K562 (cell line): Measurements from ENCODE around the gene PSG4. TPM values are rescaled to one million over a fixed set of nuclear protein-coding genes. Genes with fewer than 3 reads are reported as not detected.
"Not testable (repeated sequence)": the region's sequence is repeated elsewhere in the genome, so short reads cannot be mapped to it uniquely, and the experiment has no call there.

ENCODE experiments used
- ATAC-seq: fragments of 200-7000 bp; cut with Tn5 transposase; 3 replicates; pipeline ENCODE4 v1.9.1; 2020; ENCODE audit warnings: moderate library complexity
- BruUV-seq: library from RNA; stranded (reverse); fragments of 400-500 nt; replicated peaks from 2 replicates; lab custom pipeline; 2021; lab: Mats Ljungman, UMichigan
- CTCF ChIA-PET: fragments of 300-600 bp; formaldehyde crosslinking; extraction: SDS; loops from one replicate; lab custom pipeline; 2021; ENCODE audit warnings: low intra/inter-chr PET ratio; lab: Yijun Ruan, JAX
- POLR2A ChIA-PET: fragments of 300-600, 350-650 bp; sonication (Branson Sonifier 250); formaldehyde crosslinking; extraction: SDS; loops from one replicate; lab custom pipeline; 2021; ENCODE audit warnings: antibody characterized with exemption, inconsistent platforms; lab: Yijun Ruan, JAX
- DNase-seq, 4 experiments: peaks; one replicate each; pipeline versions ENCODE4 v3.0.0 to v3.0.0-alpha.2; 2011 to 2018; ENCODE audit warnings: low spot score in 3 of 4, mixed read lengths in 3 of 4; ENCODE audit errors: extremely low read depth in 1 of 4
- FAIRE-seq: peaks from 2 replicates; lab custom pipeline; 2011; peaks lifted over from hg19 to GRCh38; lab: Jason Lieb, UNC
- H2AFZ ChIP-seq: 2 replicates; pipeline ENCODE4 v1.6.0; 2011; ENCODE audit warnings: low read depth, low read length, control low read depth, inconsistent platforms
- H3K27ac ChIP-seq: fragments of 200-600 bp; 3 replicates; pipeline ENCODE4 v1.8.0; 2011; ENCODE audit warnings: low read depth, mild to moderate bottlenecking, control low read depth, inconsistent platforms, low read length, moderate library complexity, mixed read lengths; ENCODE audit errors: extremely low read depth
- H3K27me3 ChIP-seq, 2 experiments: fragments of 300-600 bp in 1 of 2; 2 replicates in 1 of 2; 3 replicates in 1 of 2; pipeline versions ENCODE4 v1.6.0 to v1.8.0; 2011; ENCODE audit warnings: inconsistent platforms in 2 of 2, low read length in 2 of 2, mild to moderate bottlenecking in 1 of 2, mixed read lengths in 1 of 2, moderate library complexity in 1 of 2; ENCODE audit not compliant: control insufficient read depth in 2 of 2, insufficient read depth in 2 of 2
- H3K36me3 ChIP-seq: fragments of 300-600 bp; 3 replicates; pipeline ENCODE4 v1.8.0; 2011; ENCODE audit warnings: mild to moderate bottlenecking, low read length, inconsistent platforms; ENCODE audit not compliant: control insufficient read depth, insufficient read depth
- H3K4me1 ChIP-seq, 2 experiments: fragments of 200-600 bp in 1 of 2; replicated peaks in 1 of 2; 2 replicates in 1 of 2; 3 replicates in 1 of 2; pipeline versions ENCODE4 v1.5.1 to v1.8.0; 2011; ENCODE audit warnings: inconsistent platforms in 2 of 2, low read length in 2 of 2, mild to moderate bottlenecking in 1 of 2, mixed read lengths in 1 of 2, moderate library complexity in 1 of 2; ENCODE audit not compliant: control insufficient read depth in 2 of 2, insufficient read depth in 2 of 2
- H3K4me2 ChIP-seq: 2 replicates; pipeline ENCODE4 v1.6.1; 2011; ENCODE audit warnings: low read length, control low read depth, inconsistent platforms, mixed read lengths; ENCODE audit not compliant: insufficient read depth
- H3K4me3 ChIP-seq: fragments of 200-600 bp; sonication (generic), shearing (Covaris generic); 2 replicates; pipeline ENCODE4 v1.5.1; 2016; ENCODE audit warnings: control low read depth, inconsistent platforms
- H3K79me2 ChIP-seq: fragments of 200-600 bp; 3 replicates; pipeline ENCODE4 v1.8.0; 2011; ENCODE audit warnings: low read length, inconsistent platforms; ENCODE audit not compliant: control insufficient read depth, insufficient read depth
- H3K9ac ChIP-seq, 2 experiments: 2 replicates each; pipeline versions ENCODE4 v1.6.0 to v1.6.1; 2011; ENCODE audit warnings: low read depth in 2 of 2, low read length in 2 of 2, control low read depth in 1 of 2, inconsistent platforms in 1 of 2, mild to moderate bottlenecking in 1 of 2, mixed read lengths in 1 of 2; ENCODE audit not compliant: insufficient read depth in 1 of 2
- H3K9me1 ChIP-seq: one replicate; pipeline ENCODE4 v1.6.0; 2011; ENCODE audit warnings: inconsistent platforms, mild to moderate bottlenecking, low read length, moderate library complexity; ENCODE audit not compliant: control insufficient read depth, insufficient read depth
- H3K9me3 ChIP-seq: replicated peaks from 2 replicates; pipeline ENCODE4 v1.5.1; 2011; ENCODE audit warnings: low read depth, low read length, inconsistent platforms; ENCODE audit not compliant: control insufficient read depth, insufficient read depth
- H4K20me1 ChIP-seq: replicated peaks from 2 replicates; pipeline ENCODE4 v1.6.1; 2011; ENCODE audit warnings: low read length, inconsistent platforms, mixed read lengths; ENCODE audit not compliant: control insufficient read depth, insufficient read depth
- WGBS: fragments of 100-300 bp; shearing (Covaris generic); methylation state at CpG from one replicate; pipeline ENCODE4 v1.1.6; 2016; ENCODE audit warnings: low coverage, mixed read lengths; ENCODE audit not compliant: insufficient coverage; ENCODE audit errors: missing lambda C conversion rate; 5-methylcytosine and 5-hydroxymethylcytosine counted together
- in situ Hi-C: fragments of 300-500 bp; cut with MboI; formaldehyde crosslinking; loops from 4 replicates; pipeline ENCODE4 v1.15.0; 2018; ENCODE audit warnings: inconsistent platforms, mixed read lengths
- intact Hi-C: fragments of 100-400 bp; cut with micrococcal nuclease; formaldehyde crosslinking; loops from 2 replicates; pipeline ENCODE4 v1.14.2; 2022
- polyA plus RNA-seq, 8 experiments: library from polyadenylated mRNA; depleted of rRNA in 4 of 8; stranded (reverse) in 5 of 8; unstranded in 3 of 8; fragments of >200 nt; fragmentation: Nextera tagmentation in 2 of 8; fragmentation: Illumina TruSeq in 1 of 8; extraction: Ambion mirVana in 2 of 8; extraction: Trizol in 1 of 8; gene quantifications; 2 replicates each; pipeline versions ENCODE4 v1.2.1 to v1.2.3, GENCODE V29; 2011 to 2014; ENCODE audit warnings: inconsistent platforms in 1 of 8, missing spikeins in 1 of 8
- total RNA-seq, 7 experiments: library from RNA; depleted of rRNA in 6 of 7; stranded (reverse); fragments of >200 nt in 6 of 7; fragmentation: Illumina TruSeq in 2 of 7; extraction: Trizol in 2 of 7; gene quantifications; 2 replicates each; pipeline versions ENCODE4 v1.2.1 to v1.2.3, GENCODE V29; 2011 to 2021; ENCODE audit warnings: low replicate concordance in 1 of 7
- TF ChIP-seq, protein P1 (sequence below), 3 experiments: IDR thresholded peaks in 2 of 3; conservative IDR thresholded peaks in 1 of 3; 2 replicates each; pipeline ENCODE4 v1.5.1; 2011 to 2012; ENCODE audit warnings: low read length in 3 of 3, mild to moderate bottlenecking in 3 of 3, control low read depth in 2 of 3, improper control_type of control experiment in 1 of 3, inconsistent platforms in 1 of 3, low read depth in 1 of 3, mixed read lengths in 1 of 3, moderate library complexity in 1 of 3; ENCODE audit not compliant: insufficient read depth in 2 of 3

Gene PSG4
- total and polyA plus RNA-seq, 9 of the 15 experiments (the other 6 are each of a cell fraction or from before 2014, with no cell fraction given) = 0.03 TPM; not detected in 8

DNA sequence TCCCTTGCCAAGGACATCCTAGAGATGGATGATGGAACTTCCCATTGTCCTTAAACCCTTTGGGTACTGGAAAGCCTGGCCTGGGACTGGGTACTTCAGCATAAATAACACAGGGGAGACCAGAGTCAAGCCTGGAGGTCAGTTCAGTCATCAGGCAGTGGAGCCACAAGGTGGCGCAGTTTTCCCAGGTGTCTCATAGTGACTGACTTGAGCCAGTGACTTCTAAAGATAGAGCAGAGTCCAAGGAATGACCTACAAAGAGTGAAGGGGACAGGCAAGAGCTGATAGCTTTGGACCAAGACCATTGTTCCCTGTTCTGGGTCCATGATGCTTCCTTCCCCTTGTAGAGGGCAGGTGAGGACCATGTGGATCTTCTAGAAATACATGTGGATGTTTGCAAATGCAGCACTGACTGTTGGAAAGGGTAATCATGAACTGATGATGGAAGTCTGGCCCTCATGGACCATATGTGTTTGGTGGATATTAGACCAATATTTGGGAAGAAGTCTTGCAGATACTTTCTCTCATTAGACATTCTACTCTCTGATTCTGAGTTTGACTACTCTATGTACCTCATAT, 25.8 kb downstream of the PSG4 start:
- FAIRE-seq, H2AFZ ChIP-seq, H3K9ac ChIP-seq, CTCF ChIA-PET, intact Hi-C loops, H3K9me3 ChIP-seq, BruUV-seq, H4K20me1 ChIP-seq, H3K4me2 ChIP-seq, POLR2A ChIA-PET, H3K9me1 ChIP-seq, H3K27me3 ChIP-seq: not testable (repeated sequence)
- in situ Hi-C loops = loop anchor here (10.0 kb wide), 1 partner anchor 135 kb away; no protein-coding TSS in a partner anchor
- TF ChIP-seq, protein P1, sequence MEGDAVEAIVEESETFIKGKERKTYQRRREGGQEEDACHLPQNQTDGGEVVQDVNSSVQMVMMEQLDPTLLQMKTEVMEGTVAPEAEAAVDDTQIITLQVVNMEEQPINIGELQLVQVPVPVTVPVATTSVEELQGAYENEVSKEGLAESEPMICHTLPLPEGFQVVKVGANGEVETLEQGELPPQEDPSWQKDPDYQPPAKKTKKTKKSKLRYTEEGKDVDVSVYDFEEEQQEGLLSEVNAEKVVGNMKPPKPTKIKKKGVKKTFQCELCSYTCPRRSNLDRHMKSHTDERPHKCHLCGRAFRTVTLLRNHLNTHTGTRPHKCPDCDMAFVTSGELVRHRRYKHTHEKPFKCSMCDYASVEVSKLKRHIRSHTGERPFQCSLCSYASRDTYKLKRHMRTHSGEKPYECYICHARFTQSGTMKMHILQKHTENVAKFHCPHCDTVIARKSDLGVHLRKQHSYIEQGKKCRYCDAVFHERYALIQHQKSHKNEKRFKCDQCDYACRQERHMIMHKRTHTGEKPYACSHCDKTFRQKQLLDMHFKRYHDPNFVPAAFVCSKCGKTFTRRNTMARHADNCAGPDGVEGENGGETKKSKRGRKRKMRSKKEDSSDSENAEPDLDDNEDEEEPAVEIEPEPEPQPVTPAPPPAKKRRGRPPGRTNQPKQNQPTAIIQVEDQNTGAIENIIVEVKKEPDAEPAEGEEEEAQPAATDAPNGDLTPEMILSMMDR (IDR thresholded peaks at IDR 0.05 in 2 of 3, conservative IDR thresholded peaks at IDR 0.05 in 1 of 3; ENCODE audit: insufficient read depth in 2 of 3, low read depth in 1 of 3, low read length in 3 of 3) = 0 out of 6 replicates have a peak, but pooled peaks of 1 of the 3 experiments have one; percentile 42
- TF ChIP-seq, all 486 proteins: peak for 1; not testable (repeated sequence) for 485
- ATAC-seq, H3K79me2 ChIP-seq, H3K4me3 ChIP-seq, H3K4me1 ChIP-seq, H3K27ac ChIP-seq, H3K36me3 ChIP-seq: not testable (repeated sequence)
- WGBS = 0% methylated on average over 1 of the region's 1 CpG
- peak in 1 of 4 experiments; percentile 1 for DNase-seq

DNA sequence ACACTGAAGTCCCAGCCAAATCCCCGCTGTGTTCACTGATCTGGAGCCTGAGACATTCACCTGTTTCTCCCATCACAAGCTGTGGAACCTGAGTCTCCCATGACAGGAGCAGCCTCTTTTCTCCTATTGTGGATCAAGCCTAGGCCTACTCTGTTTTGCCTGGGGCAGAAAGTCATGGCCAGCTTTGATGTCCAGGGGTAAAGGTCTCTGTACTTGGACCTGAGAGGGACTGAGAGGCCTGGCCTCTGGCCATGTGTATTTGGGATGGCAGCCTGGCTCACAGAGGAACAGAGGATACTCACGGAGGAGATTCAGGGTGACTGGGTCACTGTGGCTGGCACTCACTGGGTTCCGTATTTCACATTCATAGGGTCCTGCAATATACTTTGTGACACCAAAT, 26.9 kb downstream of the PSG4 start:
- not testable (repeated sequence) for H3K4me2 ChIP-seq

DNA sequence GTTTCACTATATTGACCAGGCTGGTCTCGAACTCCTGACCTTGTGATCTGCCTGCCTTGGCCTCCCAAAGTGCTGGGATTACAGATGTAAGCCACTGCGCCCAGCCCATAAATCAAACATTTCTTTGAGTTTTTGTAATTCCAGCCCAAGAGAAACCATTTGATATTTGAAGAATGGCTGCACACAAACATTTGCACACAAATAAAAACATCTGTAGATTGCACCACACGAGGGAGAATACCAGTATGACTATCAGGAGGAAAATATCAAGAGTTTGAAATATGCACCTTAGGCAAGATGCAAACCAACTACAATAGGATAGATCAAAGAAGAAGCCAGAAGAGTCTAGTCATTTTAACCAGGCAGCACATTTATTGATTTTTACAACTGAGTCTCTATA, 39.5 kb downstream of the PSG4 start:
- H4K20me1 ChIP-seq, ATAC-seq, DNase-seq, H3K9me3 ChIP-seq, H3K27ac ChIP-seq, BruUV-seq, in situ Hi-C loops, H3K4me1 ChIP-seq, H3K4me3 ChIP-seq, H3K27me3 ChIP-seq, H3K9ac ChIP-seq, H3K79me2 ChIP-seq, FAIRE-seq, H2AFZ ChIP-seq, CTCF ChIA-PET, H3K9me1 ChIP-seq, H3K4me2 ChIP-seq, intact Hi-C loops, POLR2A ChIA-PET, H3K36me3 ChIP-seq: not testable (repeated sequence)
- 2% methylated on average over 3 of the region's 3 CpGs for WGBS

More for the DNA sequence above, 26.9 kb downstream of the PSG4 start:
- DNase-seq, H3K4me1 ChIP-seq, H3K9me3 ChIP-seq, intact Hi-C loops, H3K27me3 ChIP-seq, FAIRE-seq, H3K9ac ChIP-seq, H3K79me2 ChIP-seq, ATAC-seq, H3K36me3 ChIP-seq, in situ Hi-C loops, H3K27ac ChIP-seq, H2AFZ ChIP-seq, BruUV-seq, CTCF ChIA-PET, H4K20me1 ChIP-seq, H3K9me1 ChIP-seq, H3K4me3 ChIP-seq, POLR2A ChIA-PET: not testable (repeated sequence)
- 0% methylated on average over 1 of the region's 3 CpGs for WGBS
